Suppressor macrophage treated with lipopolysaccharide for 1 hour (primary cell): ENCODE results near the gene PIK3R5.

Source experiments
- DNase-seq, 3 donors: peaks; one replicate each; pipeline ENCODE4 v3.0.0-alpha.2; 2020 to 2022

PIK3R5 gene

GRCh38 chr17:8894673-8895578 is 70.6 kb downstream of the PIK3R5 start:
- peak; percentile 66 to 75 (median 68) for DNase-seq

DNA sequence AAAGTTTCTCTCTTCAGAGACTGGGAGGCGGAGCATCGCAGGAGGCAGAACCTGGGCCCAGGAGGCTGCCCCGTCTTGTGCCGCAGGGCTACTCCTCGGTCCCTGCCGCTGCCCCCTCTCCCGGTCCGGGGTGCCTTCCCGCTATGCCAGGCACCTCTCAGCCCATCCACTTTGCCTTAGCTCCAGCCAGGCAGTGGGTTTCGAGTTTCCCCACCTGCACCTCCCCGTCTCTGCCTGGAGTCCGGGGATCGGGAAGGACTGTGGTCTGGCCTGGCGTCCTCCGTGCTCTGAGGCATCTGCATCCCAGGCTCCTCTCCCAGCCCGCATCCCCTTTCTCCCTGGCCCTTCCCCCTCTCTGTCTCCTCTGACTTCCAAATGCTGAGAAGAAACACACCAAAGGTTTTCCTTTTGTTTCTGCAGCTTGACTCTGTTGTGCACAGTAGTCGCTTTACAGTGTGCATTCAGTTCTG is 71.3 kb downstream of the PIK3R5 start:
- DNase-seq, result no peak

DNA sequence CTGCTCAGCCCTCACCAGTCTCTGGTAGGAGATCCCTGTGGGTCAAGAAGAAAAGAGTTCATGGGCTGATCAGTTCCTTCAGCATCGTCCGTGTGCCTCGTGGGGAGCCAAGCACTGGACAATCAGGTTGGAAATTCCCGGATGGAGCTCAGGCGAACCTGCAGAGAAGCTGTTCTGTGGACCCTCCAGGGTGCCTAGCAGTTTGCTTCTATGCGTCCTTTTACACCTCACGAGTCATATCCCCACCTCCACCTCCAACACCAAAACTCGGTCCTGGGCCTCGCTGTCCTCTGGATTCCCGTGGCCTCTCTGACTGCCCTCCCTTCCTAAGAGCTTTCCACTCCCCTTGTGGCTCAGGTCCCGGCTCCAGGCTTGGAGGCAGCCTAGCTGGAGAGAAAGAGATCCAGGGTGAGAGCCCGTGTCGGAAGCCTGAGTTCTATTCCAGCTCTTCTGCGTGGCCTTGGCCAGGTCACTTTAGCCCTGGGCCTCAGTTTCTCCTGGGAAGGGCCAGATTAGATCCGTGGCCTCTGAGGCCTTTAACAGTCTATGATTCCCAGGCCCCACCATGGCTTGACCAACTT is 71.8 kb downstream of the PIK3R5 start:
- no peak for DNase-seq

GRCh38 chr17:8893059-8893458 is 72.4 kb downstream of the PIK3R5 start:
- no peak for DNase-seq

GRCh38 chr17:8892338-8892690 is 73.2 kb downstream of the PIK3R5 start:
- peak; percentile 66 to 80 (median 76) for DNase-seq

DNA sequence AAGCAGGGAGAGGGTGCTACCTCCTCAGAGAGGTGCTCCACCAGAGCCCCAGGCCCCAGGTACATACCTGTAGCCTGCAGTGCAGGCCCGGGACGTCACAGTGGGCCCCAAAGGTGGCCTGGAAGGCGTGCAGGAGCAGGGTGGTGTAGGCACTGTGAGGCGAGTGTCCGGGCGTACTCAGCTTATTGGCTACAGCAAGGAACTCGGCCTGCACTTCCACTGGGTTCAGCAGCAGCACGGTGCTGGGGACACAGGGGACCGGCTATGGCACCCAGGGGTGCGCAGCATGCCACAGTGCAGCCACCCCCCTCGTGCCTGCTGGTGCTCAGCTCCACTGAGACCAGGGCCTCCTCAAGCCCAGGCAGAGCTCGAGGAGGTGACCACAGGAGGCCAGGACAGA is 74.8 kb downstream of the PIK3R5 start:
- no peak for DNase-seq

- no peak for DNase-seq
Observed at GRCh38 chr17:8889458-8890210, 75.9 kb downstream of the PIK3R5 start.

DNA sequence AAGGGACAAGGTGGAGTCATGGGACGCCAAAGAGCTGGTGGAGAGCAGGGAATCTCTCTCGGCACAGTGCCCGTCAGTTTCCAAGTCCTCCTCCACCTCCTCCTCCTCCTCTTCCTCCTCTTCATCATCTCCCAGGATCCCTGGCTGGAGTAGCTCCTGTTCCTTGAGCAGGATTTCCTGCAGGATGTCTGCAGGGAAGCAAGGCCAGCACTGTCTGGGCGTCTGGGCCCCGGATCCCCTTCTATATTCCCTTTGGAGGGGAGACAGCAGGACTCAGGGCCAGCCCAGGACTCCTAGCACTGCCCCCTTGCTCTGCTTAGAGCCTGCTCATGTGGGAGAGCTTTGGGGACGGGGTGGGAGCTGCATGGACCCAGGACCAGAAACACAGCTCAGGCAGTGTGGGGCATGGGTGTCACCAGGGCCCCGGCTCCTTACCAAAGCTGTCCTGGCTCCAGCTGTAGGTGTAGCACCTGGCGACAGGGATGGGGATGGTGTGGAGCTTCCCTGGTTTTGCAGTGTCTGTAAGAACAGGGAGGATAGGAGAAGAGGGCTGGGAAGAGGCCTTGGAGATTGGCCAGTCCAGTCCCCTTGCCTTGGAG is 76.7 kb downstream of the PIK3R5 start:
- no peak for DNase-seq

DNA sequence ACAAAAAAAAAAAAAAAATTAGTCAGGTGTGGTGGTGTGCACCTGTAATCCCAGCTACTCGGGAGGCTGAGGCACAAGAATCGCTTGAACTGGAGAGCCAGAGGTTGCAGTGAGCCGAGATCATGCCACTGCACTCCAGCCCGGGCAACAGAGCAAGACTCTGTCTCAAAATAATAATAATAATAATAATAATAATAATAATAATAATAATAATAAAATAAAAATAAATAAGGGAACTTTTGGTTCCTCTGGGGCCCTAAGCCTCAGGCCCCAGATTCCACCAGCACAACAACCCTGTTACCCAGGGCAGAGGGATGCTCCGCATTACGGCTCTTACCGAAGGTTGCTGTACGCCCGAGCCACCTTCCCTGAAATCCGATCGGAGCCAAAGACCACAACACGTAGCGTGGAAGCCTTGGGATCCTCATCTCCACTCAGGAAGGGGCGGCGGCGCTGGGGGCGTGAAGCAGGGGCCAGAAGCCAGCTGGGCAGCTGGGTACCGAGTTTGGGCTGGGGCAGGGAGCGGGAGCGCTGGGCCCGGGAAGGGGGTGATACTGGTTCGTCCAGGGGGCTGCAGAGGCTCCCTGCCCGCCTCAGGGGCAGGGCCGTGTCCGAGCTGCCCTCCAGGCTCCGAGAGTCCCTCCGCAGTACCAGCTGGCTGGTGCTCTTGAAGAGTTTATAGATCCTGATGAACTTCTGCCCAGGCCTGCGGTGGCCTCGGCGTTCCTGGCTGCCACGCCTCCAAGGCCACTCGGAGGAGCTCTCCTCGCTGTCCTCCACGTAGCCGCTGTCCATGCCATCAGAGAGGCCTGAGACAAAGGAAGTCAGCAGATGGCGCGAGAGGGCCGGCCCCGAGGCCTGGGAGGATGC is 77.4 kb downstream of the PIK3R5 start:
- DNase-seq, result no peak

GRCh38 chr17:8887301-8887700 is 78.2 kb downstream of the PIK3R5 start:
- DNase-seq, result no peak

- peak in 1 of 3 donors; percentile 42 for DNase-seq
Observed at GRCh38 chr17:8885967-8886684, 79.4 kb downstream of the PIK3R5 start.

- DNase-seq, result peak; percentile 43 to 76 (median 59)
Observed at GRCh38 chr17:8885163-8885966, 80.1 kb downstream of the PIK3R5 start.

DNA sequence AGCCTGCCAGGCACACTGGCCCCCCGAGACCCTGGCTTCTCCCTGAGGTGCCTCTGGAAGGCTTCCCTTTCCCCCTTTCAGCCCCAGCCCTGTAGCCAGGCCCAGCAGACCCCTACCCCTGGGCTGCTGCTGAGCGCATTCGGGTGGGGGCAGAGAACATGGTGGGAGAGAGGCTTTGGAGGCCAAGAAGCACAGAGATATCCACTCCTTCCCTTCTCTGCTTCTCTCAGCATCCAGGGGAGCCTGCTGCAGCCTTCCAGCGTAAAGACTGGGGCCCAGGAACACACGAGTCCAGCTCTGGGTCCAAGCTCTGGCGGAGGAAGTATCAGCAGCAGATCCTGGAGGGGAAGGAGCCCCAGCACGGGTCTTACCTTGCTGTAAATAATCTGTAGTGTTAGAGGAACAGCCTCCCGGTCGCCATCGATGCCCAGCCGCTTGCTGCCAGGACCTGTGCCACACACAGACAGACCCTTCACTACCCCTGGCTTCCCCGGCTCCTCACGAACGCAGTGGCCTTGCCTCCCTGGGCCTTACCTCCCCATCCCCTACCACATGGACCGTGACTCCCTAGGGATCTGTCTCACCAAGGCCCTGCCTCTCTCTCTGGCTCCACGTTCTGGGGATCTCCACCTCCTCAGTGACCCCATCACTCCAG is 81.0 kb downstream of the PIK3R5 start:
- no peak for DNase-seq

GRCh38 chr17:8883353-8883752 is 82.2 kb downstream of the PIK3R5 start:
- DNase-seq, result no peak

- no peak for DNase-seq
Observed at GRCh38 chr17:8881606-8882005, 83.9 kb downstream of the PIK3R5 start.

GRCh38 chr17:8880466-8880865 is 85.0 kb downstream of the PIK3R5 start:
- no peak for DNase-seq

- no peak for DNase-seq
Observed at GRCh38 chr17:8879410-8879809, 86.1 kb downstream of the PIK3R5 start.

GRCh38 chr17:8877984-8878383 is 87.5 kb downstream of the PIK3R5 start:
- no peak for DNase-seq

GRCh38 chr17:8875957-8876356 is 89.5 kb downstream of the PIK3R5 start:
- DNase-seq, result peak in 2 of 3 donors; percentile 27 to 40

- no peak for DNase-seq
Observed at GRCh38 chr17:8875436-8875835, 90.1 kb downstream of the PIK3R5 start.
